SK-N-SH (cell line): ENCODE results near the gene SKI.

ENCODE experiments used
- CTCF ChIP-seq: fragments of 200-600 bp; sonication (generic); IDR thresholded peaks from 2 replicates; pipeline ENCODE4 v1.6.1; 2017; ENCODE audit warnings: antibody characterized with exemption, mild to moderate bottlenecking, moderate library complexity
- ELF1 ChIP-seq: IDR thresholded peaks from 2 replicates; pipeline ENCODE4 v1.4.0; 2012
- EP300 ChIP-seq, 2 experiments: IDR thresholded peaks; 2 replicates each; pipeline versions ENCODE4 v1.4.0 to v1.6.1; 2012; ENCODE audit warnings: borderline replicate concordance in 1 of 2, low read depth in 1 of 2, low read length in 1 of 2
- FOSL2 ChIP-seq: IDR thresholded peaks from 2 replicates; pipeline ENCODE4 v1.4.0; 2012; ENCODE audit warnings: low read depth, mild to moderate bottlenecking, moderate library complexity, borderline replicate concordance
- FOXM1 ChIP-seq: IDR thresholded peaks from 2 replicates; pipeline ENCODE4 v1.4.0; 2012; ENCODE audit warnings: low read depth, mild to moderate bottlenecking
- MAX ChIP-seq: IDR thresholded peaks from 2 replicates; pipeline ENCODE4 v1.4.0; 2012; ENCODE audit warnings: low read depth
- RFX5 ChIP-seq: IDR thresholded peaks from 2 replicates; pipeline ENCODE4 v1.6.1; 2012; ENCODE audit warnings: mild to moderate bottlenecking, improper control_type of control experiment, low read length
- USF1 ChIP-seq: IDR thresholded peaks from 2 replicates; pipeline ENCODE4 v1.4.0; 2012; ENCODE audit warnings: low read depth, borderline replicate concordance
- USF2 ChIP-seq: fragments of 150-350 bp; IDR thresholded peaks from 2 replicates; pipeline ENCODE4 v1.6.1; 2017; ENCODE audit warnings: antibody characterized with exemption, low read length, low read depth, borderline replicate concordance
- YY1 ChIP-seq: IDR thresholded peaks from 2 replicates; pipeline ENCODE4 v1.4.0; 2012; ENCODE audit warnings: low read depth, mild to moderate bottlenecking
- ZBTB33 ChIP-seq: IDR thresholded peaks from 2 replicates; pipeline ENCODE4 v1.4.0; 2012; ENCODE audit warnings: low read depth, borderline replicate concordance
- TF ChIP-seq, protein P1 (sequence below): IDR thresholded peaks from 2 replicates; pipeline ENCODE4 v1.6.1; 2012; ENCODE audit warnings: mild to moderate bottlenecking, low read depth, low read length, moderate library complexity
- TF ChIP-seq, protein P2 (sequence below): IDR thresholded peaks from 2 replicates; pipeline ENCODE4; 2012

DNA sequence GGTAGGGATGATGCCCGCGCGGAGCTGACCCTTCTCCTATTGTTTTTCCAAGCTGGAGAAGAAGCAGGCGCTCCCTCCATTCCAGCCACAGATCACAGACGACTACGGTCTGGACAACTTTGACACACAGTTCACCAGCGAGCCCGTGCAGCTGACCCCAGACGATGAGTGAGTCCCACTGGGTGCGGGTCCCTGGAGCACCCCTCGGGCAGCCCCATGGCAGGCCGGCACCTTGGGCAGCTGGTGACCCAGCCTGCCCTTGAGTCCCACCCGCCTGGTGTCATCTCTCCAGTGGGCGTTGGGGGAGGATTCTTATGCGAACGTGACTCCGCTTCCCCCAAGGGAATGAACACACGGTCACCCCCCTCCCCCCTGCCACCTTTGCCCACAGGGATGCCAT lies 43.6 kb upstream of the SKI start:
- TF ChIP-seq, protein P1, sequence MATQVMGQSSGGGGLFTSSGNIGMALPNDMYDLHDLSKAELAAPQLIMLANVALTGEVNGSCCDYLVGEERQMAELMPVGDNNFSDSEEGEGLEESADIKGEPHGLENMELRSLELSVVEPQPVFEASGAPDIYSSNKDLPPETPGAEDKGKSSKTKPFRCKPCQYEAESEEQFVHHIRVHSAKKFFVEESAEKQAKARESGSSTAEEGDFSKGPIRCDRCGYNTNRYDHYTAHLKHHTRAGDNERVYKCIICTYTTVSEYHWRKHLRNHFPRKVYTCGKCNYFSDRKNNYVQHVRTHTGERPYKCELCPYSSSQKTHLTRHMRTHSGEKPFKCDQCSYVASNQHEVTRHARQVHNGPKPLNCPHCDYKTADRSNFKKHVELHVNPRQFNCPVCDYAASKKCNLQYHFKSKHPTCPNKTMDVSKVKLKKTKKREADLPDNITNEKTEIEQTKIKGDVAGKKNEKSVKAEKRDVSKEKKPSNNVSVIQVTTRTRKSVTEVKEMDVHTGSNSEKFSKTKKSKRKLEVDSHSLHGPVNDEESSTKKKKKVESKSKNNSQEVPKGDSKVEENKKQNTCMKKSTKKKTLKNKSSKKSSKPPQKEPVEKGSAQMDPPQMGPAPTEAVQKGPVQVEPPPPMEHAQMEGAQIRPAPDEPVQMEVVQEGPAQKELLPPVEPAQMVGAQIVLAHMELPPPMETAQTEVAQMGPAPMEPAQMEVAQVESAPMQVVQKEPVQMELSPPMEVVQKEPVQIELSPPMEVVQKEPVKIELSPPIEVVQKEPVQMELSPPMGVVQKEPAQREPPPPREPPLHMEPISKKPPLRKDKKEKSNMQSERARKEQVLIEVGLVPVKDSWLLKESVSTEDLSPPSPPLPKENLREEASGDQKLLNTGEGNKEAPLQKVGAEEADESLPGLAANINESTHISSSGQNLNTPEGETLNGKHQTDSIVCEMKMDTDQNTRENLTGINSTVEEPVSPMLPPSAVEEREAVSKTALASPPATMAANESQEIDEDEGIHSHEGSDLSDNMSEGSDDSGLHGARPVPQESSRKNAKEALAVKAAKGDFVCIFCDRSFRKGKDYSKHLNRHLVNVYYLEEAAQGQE, result no peak
- TF ChIP-seq RFX5, result no peak
- no peak for TF ChIP-seq FOSL2
- TF ChIP-seq MAX, result no peak
- TF ChIP-seq USF2, result no peak
- TF ChIP-seq CTCF, result no peak
- TF ChIP-seq YY1, result no peak
- no peak for TF ChIP-seq ELF1
- TF ChIP-seq ZBTB33, result no peak
- TF ChIP-seq FOXM1, result no peak
- TF ChIP-seq USF1, result no peak
- TF ChIP-seq, protein P2, sequence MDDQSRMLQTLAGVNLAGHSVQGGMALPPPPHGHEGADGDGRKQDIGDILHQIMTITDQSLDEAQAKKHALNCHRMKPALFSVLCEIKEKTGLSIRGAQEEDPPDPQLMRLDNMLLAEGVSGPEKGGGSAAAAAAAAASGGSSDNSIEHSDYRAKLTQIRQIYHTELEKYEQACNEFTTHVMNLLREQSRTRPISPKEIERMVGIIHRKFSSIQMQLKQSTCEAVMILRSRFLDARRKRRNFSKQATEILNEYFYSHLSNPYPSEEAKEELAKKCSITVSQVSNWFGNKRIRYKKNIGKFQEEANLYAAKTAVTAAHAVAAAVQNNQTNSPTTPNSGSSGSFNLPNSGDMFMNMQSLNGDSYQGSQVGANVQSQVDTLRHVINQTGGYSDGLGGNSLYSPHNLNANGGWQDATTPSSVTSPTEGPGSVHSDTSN, result no peak
- TF ChIP-seq EP300 (IDR thresholded peaks at IDR 0.05; ENCODE audit: borderline replicate concordance in 1 of 2, low read depth in 1 of 2, low read length in 1 of 2), result no peak
